ENCODE data around the gene TMEM266.

DNA sequence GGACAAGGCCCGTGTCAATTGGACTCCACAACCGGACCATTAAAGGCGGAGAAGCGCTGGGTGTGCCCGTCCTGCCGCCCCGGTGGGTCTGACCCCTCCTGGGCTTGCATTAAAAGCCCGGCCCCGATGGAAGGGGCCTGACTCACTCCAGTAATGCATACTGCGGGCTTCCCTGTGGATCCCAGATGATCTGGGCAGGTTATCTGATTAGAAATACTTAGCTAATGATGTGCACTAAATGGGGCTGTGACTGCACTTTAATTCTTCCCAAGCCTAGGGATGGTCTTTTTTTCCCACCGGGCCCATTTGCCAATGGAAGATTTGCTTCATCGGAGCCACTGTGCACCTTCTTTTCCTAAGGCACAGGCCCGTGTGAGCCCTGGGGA is 124.9 kb downstream of the TMEM266 start:
- no peak for TF ChIP-seq EZH2 (IDR thresholded peaks at IDR 0.05; ENCODE audit: borderline replicate concordance, low read length)
- TF ChIP-seq, protein P1, sequence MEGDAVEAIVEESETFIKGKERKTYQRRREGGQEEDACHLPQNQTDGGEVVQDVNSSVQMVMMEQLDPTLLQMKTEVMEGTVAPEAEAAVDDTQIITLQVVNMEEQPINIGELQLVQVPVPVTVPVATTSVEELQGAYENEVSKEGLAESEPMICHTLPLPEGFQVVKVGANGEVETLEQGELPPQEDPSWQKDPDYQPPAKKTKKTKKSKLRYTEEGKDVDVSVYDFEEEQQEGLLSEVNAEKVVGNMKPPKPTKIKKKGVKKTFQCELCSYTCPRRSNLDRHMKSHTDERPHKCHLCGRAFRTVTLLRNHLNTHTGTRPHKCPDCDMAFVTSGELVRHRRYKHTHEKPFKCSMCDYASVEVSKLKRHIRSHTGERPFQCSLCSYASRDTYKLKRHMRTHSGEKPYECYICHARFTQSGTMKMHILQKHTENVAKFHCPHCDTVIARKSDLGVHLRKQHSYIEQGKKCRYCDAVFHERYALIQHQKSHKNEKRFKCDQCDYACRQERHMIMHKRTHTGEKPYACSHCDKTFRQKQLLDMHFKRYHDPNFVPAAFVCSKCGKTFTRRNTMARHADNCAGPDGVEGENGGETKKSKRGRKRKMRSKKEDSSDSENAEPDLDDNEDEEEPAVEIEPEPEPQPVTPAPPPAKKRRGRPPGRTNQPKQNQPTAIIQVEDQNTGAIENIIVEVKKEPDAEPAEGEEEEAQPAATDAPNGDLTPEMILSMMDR (conservative IDR thresholded peaks at IDR 0.05 in 1 of 2, IDR thresholded peaks at IDR 0.05 in 1 of 2; ENCODE audit: extremely low read depth in 1 of 2, insufficient read depth in 1 of 2, low read depth in 1 of 2, low read length in 2 of 2): no peak
